GM19351 (cell line): Measurements from ENCODE around the gene ESR1.
A peak's percentile ranks its signal among the peaks of the same experiment; 100 is the strongest.

Source experiments
- ATAC-seq: cut with Tn5 transposase; IDR thresholded peaks from one replicate; pipeline ENCODE4 v1.9.1; 2021; ENCODE audit warnings: mild to moderate bottlenecking, moderate library complexity; ENCODE audit not compliant: unreplicated experiment

Gene ESR1

GRCh38 chr6:152167641-152168603 is 360.4 kb downstream of the ESR1 start:
- ATAC-seq, result no peak

- ATAC-seq, result no peak
These were observed 362.8 kb downstream of the ESR1 start for GRCh38 chr6:152170313-152170701.

- ATAC-seq, result peak; percentile 98
These were observed 363.5 kb downstream of the ESR1 start for GRCh38 chr6:152170702-152171667.

GRCh38 chr6:152173321-152173720 is 365.8 kb downstream of the ESR1 start:
- ATAC-seq, result no peak

GRCh38 chr6:152173957-152174356 is 366.5 kb downstream of the ESR1 start:
- no peak for ATAC-seq

- ATAC-seq, result no peak
These were observed 368.8 kb downstream of the ESR1 start for GRCh38 chr6:152176268-152176667.
